ENCODE results near the gene SORCS1. TPM values are rescaled to one million over a fixed set of nuclear protein-coding genes. Genes with fewer than 3 reads are reported as not detected.

The SORCS1 gene
- total and polyA plus RNA-seq, 2 of the 13 experiments (the other 11 are each of a cell fraction or from before 2014, with no cell fraction given): not detected

GRCh38 chr10:106913348-106913747 is 251.2 kb downstream of the SORCS1 start (continued):
- TF ChIP-seq ZBTB40 (IDR thresholded peaks at IDR 0.05) (no peak), ZBTB40 (CRISPR knock-in tag; IDR thresholded peaks at IDR 0.05) (no peak)

GRCh38 chr10:106911096-106911495 is 253.4 kb downstream of the SORCS1 start:
- H3K4me1 ChIP-seq (ENCODE audit: insufficient read depth, low read length): no peaks in the 10 kb centered on the region
- H3K9me3 ChIP-seq (ENCODE audit: low read length): peaks cover 46% of the 10 kb centered on the region
- CTCF ChIA-PET (ENCODE audit: low intra/inter-chr PET ratio, low total read pairs): no interaction called here
- H3K9ac ChIP-seq (ENCODE audit: insufficient read depth, low read depth, low read length): no peak overlapping the region
- TF ChIP-seq ZSCAN21 (CRISPR knock-in tag; IDR thresholded peaks at IDR 0.05; ENCODE audit: borderline replicate concordance) (no peak), NFIB (CRISPR knock-in tag; IDR thresholded peaks at IDR 0.05; ENCODE audit: borderline replicate concordance) (no peak), HES4 (CRISPR knock-in tag; IDR thresholded peaks at IDR 0.05; ENCODE audit: borderline replicate concordance) (no peak), ZNF709 (CRISPR knock-in tag; IDR thresholded peaks at IDR 0.05) (no peak), ZNF512 (CRISPR knock-in tag; IDR thresholded peaks at IDR 0.05) (no peak)
- DNase-seq (ENCODE audit: low spot score) (no peak), FAIRE-seq (no peak), ATAC-seq (no peak)
- no peak overlapping the region for H3K4me3 ChIP-seq (replicated peaks in 1 of 3; ENCODE audit: insufficient read depth in 1 of 3, low read depth in 2 of 3, low read length in 3 of 3)
- no peak overlapping the region for H3K4me2 ChIP-seq (ENCODE audit: low read depth, low read length)
- H4K20me1 ChIP-seq (ENCODE audit: insufficient read depth, low read length): no peaks in the 10 kb centered on the region
- in situ Hi-C loops (cut with HindIII; ENCODE audit: extremely low pct_ligation_motif_present, low pct_unique_long_range_greater_than_20kb) (no loop called here), intact Hi-C loops (cut with micrococcal nuclease; ENCODE audit: unreplicated experiment) (no loop called here)
- H3K36me3 ChIP-seq (replicated peaks in 1 of 2; ENCODE audit: control insufficient read depth in 1 of 2, insufficient read depth in 2 of 2, low read length in 2 of 2): no peaks in the 10 kb centered on the region
- no peaks in the 10 kb centered on the region for H3K79me2 ChIP-seq (ENCODE audit: insufficient read depth, low read length)
- no peaks in the 10 kb centered on the region for H3K27me3 ChIP-seq (ENCODE audit: control insufficient read depth in 1 of 2, insufficient read depth in 2 of 2, low read length in 2 of 2)
- H3K27ac ChIP-seq (ENCODE audit: extremely low read length, insufficient read depth, low read length): no peak overlapping the region
- H2AFZ ChIP-seq (ENCODE audit: low read length): no peak overlapping the region
- no TSS peak for BruUV-seq (replicated peaks)
- WGBS (ENCODE audit: low lambda C conversion rate): 10% methylated on average over 3 of the region's 3 CpGs
- POLR2A ChIA-PET: no interaction called here

Data from HepG2 (cell line).